ENCODE results near the gene UBE2Z.

GRCh38 chr17:48903401-48903800, 4.8 kb upstream of the UBE2Z start:
- no peak for TF ChIP-seq CTCF (IDR thresholded peaks at IDR 0.05; ENCODE audit: low read depth, low read length)
- TF ChIP-seq POLR2A (IDR thresholded peaks at IDR 0.05; ENCODE audit: extremely low read depth, insufficient read length): no peak
- TF ChIP-seq MAX (IDR thresholded peaks at IDR 0.05; ENCODE audit: low read depth, low read length): no peak
- no peak for TF ChIP-seq MYC (IDR thresholded peaks at IDR 0.05; ENCODE audit: low read depth, low read length)
